Measurements from ENCODE around the gene TLR4. TPM values are rescaled to one million over a fixed set of nuclear protein-coding genes. Genes with fewer than 3 reads are reported as not detected.

The TLR4 gene
- total RNA-seq, 2 donors from 2014 or later: 0.39 to 1.8 TPM

GRCh38 chr9:117719161-117719920 is 15.1 kb downstream of the TLR4 start:
- Mint-ChIP-seq H3K4me1 (peaks cover 4% of the 10 kb centered on the region), H3K36me3 (ENCODE audit: low read depth) (no peaks in the 10 kb centered on the region), H3K27ac (no peak overlapping the region), H3K4me3 (no peak overlapping the region), H3K27me3 (peaks cover 19% of the 10 kb centered on the region)
- H3K9me3 ChIP-seq (ENCODE audit: control insufficient read depth, low read length, poor library complexity, severe bottlenecking): no peaks in the 10 kb centered on the region
- DNase-seq (no peak), ATAC-seq (no peak)

GRCh38 chr9:117720066-117720465 is 15.9 kb downstream of the TLR4 start:
- DNase-seq (no peak), ATAC-seq (no peak)
- Mint-ChIP-seq H3K27ac (no peak overlapping the region), H3K36me3 (ENCODE audit: low read depth) (no peaks in the 10 kb centered on the region), H3K27me3 (peaks cover 19% of the 10 kb centered on the region), H3K4me3 (no peak overlapping the region), H3K4me1 (peaks cover 5% of the 10 kb centered on the region)
- no peaks in the 10 kb centered on the region for H3K9me3 ChIP-seq (ENCODE audit: control insufficient read depth, low read length, poor library complexity, severe bottlenecking)

- no peaks in the 10 kb centered on the region for H3K9me3 ChIP-seq (ENCODE audit: control insufficient read depth, low read length, poor library complexity, severe bottlenecking)
- H3K4me3 Mint-ChIP-seq: no peak overlapping the region
- no peak for ATAC-seq
- no peak overlapping the region for H3K27ac Mint-ChIP-seq
- H3K4me1 Mint-ChIP-seq: peaks cover 5% of the 10 kb centered on the region
- peaks cover 16% of the 10 kb centered on the region for H3K27me3 Mint-ChIP-seq
- DNase-seq: no peak
- H3K36me3 Mint-ChIP-seq (ENCODE audit: low read depth): no peaks in the 10 kb centered on the region
Measured at GRCh38 chr9:117720555-117720954, 16.4 kb downstream of the TLR4 start.

GRCh38 chr9:117720987-117721386 is 16.8 kb downstream of the TLR4 start:
- no peaks in the 10 kb centered on the region for H3K36me3 Mint-ChIP-seq (ENCODE audit: low read depth)
- no peak for DNase-seq
- no peak for ATAC-seq
- no peaks in the 10 kb centered on the region for H3K9me3 ChIP-seq (ENCODE audit: control insufficient read depth, low read length, poor library complexity, severe bottlenecking)
- H3K27me3 Mint-ChIP-seq: peaks cover 13% of the 10 kb centered on the region
- no peak overlapping the region for H3K27ac Mint-ChIP-seq
- H3K4me1 Mint-ChIP-seq: peaks cover 5% of the 10 kb centered on the region
- no peak overlapping the region for H3K4me3 Mint-ChIP-seq

- no peak for DNase-seq
- no peak overlapping the region for H3K4me3 Mint-ChIP-seq
- H3K9me3 ChIP-seq (ENCODE audit: control insufficient read depth, low read length, poor library complexity, severe bottlenecking): no peaks in the 10 kb centered on the region
- H3K4me1 Mint-ChIP-seq: peaks cover 5% of the 10 kb centered on the region
- no peak overlapping the region for H3K27ac Mint-ChIP-seq
- no peak for ATAC-seq
- H3K27me3 Mint-ChIP-seq: peaks cover 9% of the 10 kb centered on the region
- H3K36me3 Mint-ChIP-seq (ENCODE audit: low read depth): no peaks in the 10 kb centered on the region
Measured at GRCh38 chr9:117722108-117722761, 18.0 kb downstream of the TLR4 start.

- H3K27ac Mint-ChIP-seq: no peak overlapping the region
- peaks cover 4% of the 10 kb centered on the region for H3K27me3 Mint-ChIP-seq
- no peak for DNase-seq
- no peak for ATAC-seq
- no peaks in the 10 kb centered on the region for H3K36me3 Mint-ChIP-seq (ENCODE audit: low read depth)
- peaks cover 3% of the 10 kb centered on the region for H3K4me1 Mint-ChIP-seq
- no peak overlapping the region for H3K4me3 Mint-ChIP-seq
- no peaks in the 10 kb centered on the region for H3K9me3 ChIP-seq (ENCODE audit: control insufficient read depth, low read length, poor library complexity, severe bottlenecking)
Measured at GRCh38 chr9:117723986-117724625, 19.9 kb downstream of the TLR4 start.

- DNase-seq (no peak), ATAC-seq (no peak)
- no peaks in the 10 kb centered on the region for H3K9me3 ChIP-seq (ENCODE audit: control insufficient read depth, low read length, poor library complexity, severe bottlenecking)
- peaks cover 3% of the 10 kb centered on the region for H3K4me1 Mint-ChIP-seq
- no peak overlapping the region for H3K4me3 Mint-ChIP-seq
- H3K36me3 Mint-ChIP-seq (ENCODE audit: low read depth): no peaks in the 10 kb centered on the region
- H3K27ac Mint-ChIP-seq: no peak overlapping the region
- peaks cover 4% of the 10 kb centered on the region for H3K27me3 Mint-ChIP-seq
Measured at GRCh38 chr9:117725426-117725887, 21.3 kb downstream of the TLR4 start.

- Mint-ChIP-seq H3K27ac (no peak overlapping the region), H3K27me3 (no peaks in the 10 kb centered on the region), H3K4me1 (peaks cover under 1% of the 10 kb centered on the region), H3K4me3 (no peak overlapping the region), H3K36me3 (ENCODE audit: low read depth) (no peaks in the 10 kb centered on the region)
- no peaks in the 10 kb centered on the region for H3K9me3 ChIP-seq (ENCODE audit: control insufficient read depth, low read length, poor library complexity, severe bottlenecking)
- ATAC-seq: no peak
- no peak for DNase-seq
Measured at GRCh38 chr9:117729375-117729774, 25.2 kb downstream of the TLR4 start.

GRCh38 chr9:117732494-117732893 is 28.3 kb downstream of the TLR4 start:
- Mint-ChIP-seq H3K4me1 (no peaks in the 10 kb centered on the region), H3K4me3 (no peak overlapping the region), H3K36me3 (ENCODE audit: low read depth) (no peaks in the 10 kb centered on the region), H3K27ac (no peak overlapping the region), H3K27me3 (no peaks in the 10 kb centered on the region)
- H3K9me3 ChIP-seq (ENCODE audit: control insufficient read depth, low read length, poor library complexity, severe bottlenecking): no peaks in the 10 kb centered on the region
- ATAC-seq (no peak), DNase-seq (no peak)

GRCh38 chr9:117733465-117733864 is 29.3 kb downstream of the TLR4 start:
- Mint-ChIP-seq H3K27me3 (no peaks in the 10 kb centered on the region), H3K4me1 (no peaks in the 10 kb centered on the region), H3K27ac (no peak overlapping the region)

GRCh38 chr9:117734082-117734481 is 29.9 kb downstream of the TLR4 start:
- H3K9me3 ChIP-seq (ENCODE audit: control insufficient read depth, low read length, poor library complexity, severe bottlenecking): no peaks in the 10 kb centered on the region
- Mint-ChIP-seq H3K27me3 (no peaks in the 10 kb centered on the region), H3K27ac (no peak overlapping the region), H3K4me1 (no peaks in the 10 kb centered on the region), H3K4me3 (no peak overlapping the region), H3K36me3 (ENCODE audit: low read depth) (no peaks in the 10 kb centered on the region)
- DNase-seq (no peak), ATAC-seq (no peak)

More at GRCh38 chr9:117733465-117733864, 29.3 kb downstream of the TLR4 start:
- no peak overlapping the region for H3K4me3 Mint-ChIP-seq
- DNase-seq: no peak
- H3K9me3 ChIP-seq (ENCODE audit: control insufficient read depth, low read length, poor library complexity, severe bottlenecking): no peaks in the 10 kb centered on the region
- ATAC-seq: peak; percentile 61
- no peaks in the 10 kb centered on the region for H3K36me3 Mint-ChIP-seq (ENCODE audit: low read depth)

GRCh38 chr9:117734523-117735314 is 30.5 kb downstream of the TLR4 start:
- no peaks in the 10 kb centered on the region for H3K36me3 Mint-ChIP-seq (ENCODE audit: low read depth)
- H3K27me3 Mint-ChIP-seq: no peaks in the 10 kb centered on the region
- no peak for DNase-seq
- H3K4me1 Mint-ChIP-seq: no peaks in the 10 kb centered on the region
- no peak for ATAC-seq
- H3K4me3 Mint-ChIP-seq: no peak overlapping the region
- H3K27ac Mint-ChIP-seq: no peak overlapping the region
- no peaks in the 10 kb centered on the region for H3K9me3 ChIP-seq (ENCODE audit: control insufficient read depth, low read length, poor library complexity, severe bottlenecking)

GRCh38 chr9:117737721-117738226 is 33.6 kb downstream of the TLR4 start:
- ATAC-seq (no peak), DNase-seq (no peak)
- Mint-ChIP-seq H3K36me3 (ENCODE audit: low read depth) (no peaks in the 10 kb centered on the region), H3K27ac (no peak overlapping the region), H3K4me3 (no peak overlapping the region), H3K4me1 (no peaks in the 10 kb centered on the region), H3K27me3 (peaks cover 7% of the 10 kb centered on the region)
- no peaks in the 10 kb centered on the region for H3K9me3 ChIP-seq (ENCODE audit: control insufficient read depth, low read length, poor library complexity, severe bottlenecking)

All from T-helper 17 cell (primary cell).